Neuronal stem cell (in vitro differentiated cells): ENCODE results near the gene SSU72.
"Not testable (repeated sequence)": the region's sequence is repeated elsewhere in the genome, so short reads cannot be mapped to it uniquely, and the experiment has no call there.

Source experiments
- DNase-seq: peaks from one replicate; pipeline ENCODE4 v3.0.0-alpha.2; 2013; ENCODE audit warnings: low spot score
- H2AFZ ChIP-seq: one replicate; pipeline ENCODE4 v1.6.1; 2013; ENCODE audit warnings: mild to moderate bottlenecking, low read length, inconsistent platforms
- H2AK5ac ChIP-seq: 2 replicates; pipeline ENCODE4 v1.6.1; 2013; ENCODE audit warnings: low read depth, mild to moderate bottlenecking, inconsistent platforms, low read length, moderate library complexity, mixed read lengths
- H2BK120ac ChIP-seq: 2 replicates; pipeline ENCODE4 v1.6.1; 2013; ENCODE audit warnings: low read depth, mild to moderate bottlenecking, inconsistent platforms, low read length, moderate library complexity, mixed read lengths
- H2BK12ac ChIP-seq: one replicate; pipeline ENCODE4 v1.6.1; 2013; ENCODE audit warnings: low read length, inconsistent platforms
- H2BK15ac ChIP-seq: 2 replicates; pipeline ENCODE4 v1.6.1; 2013; ENCODE audit warnings: mild to moderate bottlenecking, low read length, inconsistent platforms, mixed read lengths
- H2BK5ac ChIP-seq: one replicate; pipeline ENCODE4 v1.6.1; 2013; ENCODE audit warnings: inconsistent platforms, mild to moderate bottlenecking, low read length, moderate library complexity
- H3K14ac ChIP-seq: one replicate; pipeline ENCODE4 v1.6.1; 2013; ENCODE audit warnings: low read length, inconsistent platforms
- H3K18ac ChIP-seq: 2 replicates; pipeline ENCODE4 v1.6.1; 2013; ENCODE audit warnings: low read length, inconsistent platforms
- H3K23ac ChIP-seq: 2 replicates; pipeline ENCODE4 v1.6.1; 2013; ENCODE audit warnings: low read depth, mild to moderate bottlenecking, mixed read lengths, low read length, inconsistent platforms; ENCODE audit not compliant: poor library complexity
- H3K27ac ChIP-seq: replicated peaks from 3 replicates; pipeline ENCODE4 v1.5.1; 2013; ENCODE audit warnings: low read length, inconsistent platforms
- H3K27me3 ChIP-seq, 3 experiments: 2 replicates each; pipeline ENCODE4 v1.6.1; 2013; ENCODE audit warnings: low read length in 3 of 3, mild to moderate bottlenecking in 2 of 3, inconsistent platforms in 1 of 3, low read depth in 1 of 3, mixed read lengths in 1 of 3, moderate library complexity in 1 of 3; ENCODE audit not compliant: control insufficient read depth in 3 of 3, insufficient read depth in 3 of 3
- H3K36me3 ChIP-seq, 2 donors: replicated peaks in 1 of 2; 2 replicates each; pipeline ENCODE4 v1.6.1; 2013; ENCODE audit warnings: low read length in 2 of 2; ENCODE audit not compliant: control insufficient read depth in 2 of 2, insufficient read depth in 2 of 2
- H3K4ac ChIP-seq: 2 replicates; pipeline ENCODE4 v1.6.1; 2013; ENCODE audit warnings: inconsistent platforms, mild to moderate bottlenecking, low read length, moderate library complexity
- H3K4me1 ChIP-seq, 2 donors: 1 replicate in 1 of 2; 2 replicates in 1 of 2; pipeline ENCODE4 v1.6.1; 2013; ENCODE audit warnings: low read length in 2 of 2, low read depth in 1 of 2; ENCODE audit not compliant: control insufficient read depth in 2 of 2, insufficient read depth in 1 of 2
- H3K4me2 ChIP-seq: one replicate; pipeline ENCODE4 v1.6.1; 2013; ENCODE audit warnings: mild to moderate bottlenecking, low read length, inconsistent platforms; ENCODE audit not compliant: insufficient read depth, poor library complexity, severe bottlenecking
- H3K4me3 ChIP-seq, 2 donors: 2 replicates each; pipeline ENCODE4 v1.5.1; 2013; ENCODE audit warnings: low read length in 2 of 2, mild to moderate bottlenecking in 2 of 2, inconsistent platforms in 1 of 2, moderate library complexity in 1 of 2
- H3K79me1 ChIP-seq: one replicate; pipeline ENCODE4 v1.6.1; 2013; ENCODE audit warnings: low read depth, mild to moderate bottlenecking, inconsistent platforms, low read length, moderate library complexity
- H3K9ac ChIP-seq: one replicate; pipeline ENCODE4 v1.6.1; 2013; ENCODE audit warnings: mild to moderate bottlenecking, low read depth, low read length, inconsistent platforms; ENCODE audit not compliant: poor library complexity
- H3K9me3 ChIP-seq, 2 donors: replicated peaks in 1 of 2; 2 replicates each; pipeline versions ENCODE3 to v1.6.1; 2013; ENCODE audit warnings: low read length in 2 of 2, mild to moderate bottlenecking in 2 of 2, inconsistent platforms in 1 of 2, low read depth in 1 of 2, mixed read lengths in 1 of 2, moderate library complexity in 1 of 2; ENCODE audit not compliant: control insufficient read depth in 2 of 2, insufficient read depth in 1 of 2
- H4K8ac ChIP-seq: one replicate; pipeline ENCODE4 v1.6.1; 2013; ENCODE audit warnings: low read depth, mild to moderate bottlenecking, inconsistent platforms, low read length, moderate library complexity
- H4K91ac ChIP-seq: one replicate; pipeline ENCODE4 v1.6.1; 2013; ENCODE audit warnings: low read length, low read depth, mild to moderate bottlenecking, inconsistent platforms; ENCODE audit not compliant: poor library complexity
- WGBS, 2 donors: extraction: QIAGEN DNeasy Blood & Tissue Kit; methylation state at CpG; one replicate each; pipeline ENCODE4 v1.1.7; 2013; ENCODE audit warnings: missing lambda C conversion rate in 2 of 2, mixed read lengths in 1 of 2; ENCODE audit not compliant: insufficient read length in 2 of 2, insufficient replicate concordance in 1 of 2; ENCODE audit errors: extremely low coverage in 2 of 2; 5-methylcytosine and 5-hydroxymethylcytosine counted together

SSU72 gene

GRCh38 chr1:1533176-1533893 lies 41.3 kb downstream of the SSU72 start:
- H3K4me1 ChIP-seq, H2BK5ac ChIP-seq, H2AK5ac ChIP-seq, H2BK15ac ChIP-seq, H2AFZ ChIP-seq, H3K4ac ChIP-seq, H3K4me2 ChIP-seq, H3K23ac ChIP-seq, H3K14ac ChIP-seq, H2BK12ac ChIP-seq, DNase-seq, H3K9ac ChIP-seq, H2BK120ac ChIP-seq, H4K91ac ChIP-seq, H4K8ac ChIP-seq, H3K27me3 ChIP-seq, H3K4me3 ChIP-seq, H3K27ac ChIP-seq, H3K18ac ChIP-seq: not testable (repeated sequence)
- H3K9me3 ChIP-seq, result peaks cover 4 to 17% of the 10 kb centered on the region in 2 donors
- peaks cover 19 to 22% of the 10 kb centered on the region in 2 donors for H3K36me3 ChIP-seq
- peaks cover 27% of the 10 kb centered on the region for H3K79me1 ChIP-seq
- no CpG with 5 or more reads among the region's 22 CpGs for WGBS, 2 donors

- Histone ChIP-seq H2BK15ac (no peak overlapping the region), H2BK120ac (no peak overlapping the region), H3K27me3 (no peaks in the 10 kb centered on the region), H3K23ac (no peak overlapping the region), H3K4me3 (no peak overlapping the region), H4K91ac (no peak overlapping the region), H2AFZ (no peak overlapping the region), H3K14ac (no peak overlapping the region), H3K9ac (no peak overlapping the region), H2AK5ac (no peak overlapping the region), H3K79me1 (peaks cover 14% of the 10 kb centered on the region), H3K9me3 (peaks cover 4 to 17% of the 10 kb centered on the region in 2 donors), H3K4me2 (no peak overlapping the region), H2BK12ac (no peak overlapping the region), H3K4me1 (no peaks in the 10 kb centered on the region), H3K27ac (no peak overlapping the region), H3K36me3 (peaks cover 14 to 34% of the 10 kb centered on the region in 2 donors), H3K4ac (no peak overlapping the region), H3K18ac (no peak overlapping the region), H4K8ac (no peak overlapping the region), H2BK5ac (no peak overlapping the region)
- no CpG with 5 or more reads among the region's 4 CpGs for WGBS, 2 donors
- no peak for DNase-seq
Observed at GRCh38 chr1:1531947-1532346, 42.7 kb downstream of the SSU72 start.

GRCh38 chr1:1529936-1530335 lies 44.7 kb downstream of the SSU72 start:
- no peak overlapping the region for H3K9ac ChIP-seq
- no peak overlapping the region for H2BK5ac ChIP-seq
- peaks cover 14 to 39% of the 10 kb centered on the region in 2 donors for H3K36me3 ChIP-seq
- H3K18ac ChIP-seq, result no peak overlapping the region
- H3K4me3 ChIP-seq, result no peak overlapping the region
- no peak overlapping the region for H3K14ac ChIP-seq
- no peak for DNase-seq
- H3K27me3 ChIP-seq, result no peaks in the 10 kb centered on the region
- H4K91ac ChIP-seq, result no peak overlapping the region
- H3K23ac ChIP-seq, result no peak overlapping the region
- no peak overlapping the region for H2BK12ac ChIP-seq
- no peak overlapping the region for H2BK15ac ChIP-seq
- no peak overlapping the region for H2AK5ac ChIP-seq
- peaks cover 4% of the 10 kb centered on the region for H3K79me1 ChIP-seq
- no CpG with 5 or more reads among the region's 8 CpGs for WGBS, 2 donors
- H3K9me3 ChIP-seq, result peaks cover 4 to 17% of the 10 kb centered on the region in 2 donors
- no peaks in the 10 kb centered on the region for H3K4me1 ChIP-seq
- H2BK120ac ChIP-seq, result no peak overlapping the region
- no peak overlapping the region for H3K4me2 ChIP-seq
- H4K8ac ChIP-seq, result no peak overlapping the region
- H3K27ac ChIP-seq, result no peak overlapping the region
- no peak overlapping the region for H2AFZ ChIP-seq
- no peak overlapping the region for H3K4ac ChIP-seq

- H3K36me3 ChIP-seq, result peaks cover 14 to 41% of the 10 kb centered on the region in 2 donors
- no peak overlapping the region for H3K9ac ChIP-seq
- no peak overlapping the region for H2BK12ac ChIP-seq
- peaks cover 4% of the 10 kb centered on the region for H3K79me1 ChIP-seq
- H3K23ac ChIP-seq, result no peak overlapping the region
- no peak overlapping the region for H3K27ac ChIP-seq
- H3K4me3 ChIP-seq, result no peak overlapping the region
- no peak overlapping the region for H2BK120ac ChIP-seq
- no peak for DNase-seq
- H2BK5ac ChIP-seq, result no peak overlapping the region
- no peak overlapping the region for H2BK15ac ChIP-seq
- no peaks in the 10 kb centered on the region for H3K27me3 ChIP-seq
- H4K91ac ChIP-seq, result no peak overlapping the region
- no peak overlapping the region for H2AFZ ChIP-seq
- no peak overlapping the region for H2AK5ac ChIP-seq
- H3K4ac ChIP-seq, result no peak overlapping the region
- WGBS, 2 donors, result no CpG with 5 or more reads among the region's 18 CpGs
- no peaks in the 10 kb centered on the region for H3K4me1 ChIP-seq
- H3K9me3 ChIP-seq, result peaks cover 4 to 17% of the 10 kb centered on the region in 2 donors
- H3K18ac ChIP-seq, result no peak overlapping the region
- no peak overlapping the region for H3K14ac ChIP-seq
- H3K4me2 ChIP-seq, result no peak overlapping the region
- no peak overlapping the region for H4K8ac ChIP-seq
Observed at GRCh38 chr1:1529321-1529720, 45.3 kb downstream of the SSU72 start.
